Right lobe of liver (tissue), 6 donors: ENCODE measurements around the gene NPHP1. TPM values are rescaled to one million over a fixed set of nuclear protein-coding genes. Genes with fewer than 3 reads are reported as not detected.

ENCODE experiments used
- ATAC-seq, 4 donors: fragments of 200-7000 bp; cut with Tn5 transposase; one replicate each; pipeline ENCODE4 v1.9.1; 2020; ENCODE audit warnings: mild to moderate bottlenecking in 4 of 4, moderate library complexity in 4 of 4
- DNase-seq, 3 donors: peaks; one replicate each; pipeline ENCODE4 v3.0.0-alpha.2; 2020
- H3K27ac ChIP-seq, 3 donors: fragments of 200-600 bp; one replicate each; pipeline ENCODE4 v1.8.0; 2022
- H3K27me3 ChIP-seq, 2 donors: fragments of 200-600 bp; one replicate each; pipeline ENCODE4 v1.8.0; 2022
- H3K36me3 ChIP-seq, 4 donors: fragments of 200-600 bp; sonication (generic) in 1 of 4; one replicate each; pipeline versions ENCODE4 v1.5.1 to v1.8.0; 2017 to 2022; ENCODE audit warnings: control low read depth in 1 of 4
- H3K4me1 ChIP-seq, 4 donors: fragments of 200-600 bp; sonication (generic) in 1 of 4; one replicate each; pipeline versions ENCODE4 v1.5.1 to v1.8.0; 2017 to 2022; ENCODE audit warnings: control low read depth in 1 of 4
- H3K4me3 ChIP-seq, 3 donors: fragments of 200-600 bp; one replicate each; pipeline ENCODE4 v1.8.0; 2022
- H3K9me3 ChIP-seq, 4 donors: fragments of 200-600 bp; sonication (generic) in 1 of 4; one replicate each; pipeline versions ENCODE4 v1.5.1 to v1.8.0; 2017 to 2022; ENCODE audit warnings: control low read depth in 1 of 4
- POLR2A ChIP-seq: fragments of 450-650 bp; IDR thresholded peaks from one replicate; pipeline ENCODE4 v1.6.1; 2017; ENCODE audit warnings: antibody characterized with exemption, mild to moderate bottlenecking
- WGBS: methylation state at CpG from one replicate; pipeline ENCODE4 v1.1.6; 2018; ENCODE audit warnings: low coverage, low lambda C conversion rate; ENCODE audit not compliant: insufficient coverage; ENCODE audit errors: missing lambda C conversion rate; 5-methylcytosine and 5-hydroxymethylcytosine counted together
- intact Hi-C, 2 donors: fragments of 100-400 bp; cut with DNase I; formaldehyde crosslinking; loops; one replicate each; pipeline versions ENCODE4 v1.11.2 to v1.14.1; 2022
- total RNA-seq, 6 experiments: library from RNA; depleted of rRNA in 2 of 6; stranded (reverse); fragments of >200 nt in 2 of 6; fragmentation: NEBNext Ultra II Directional in 3 of 6; extraction: Animal tissue kit (Norgen Biotek cat#: 25700) in 3 of 6; gene quantifications; one replicate each; pipeline versions ENCODE4 v1.1.0 to v1.2.4, GENCODE V29; 2016 to 2023
- TF ChIP-seq, protein P1 (sequence below), 4 donors: fragments of 200-600 bp in 3 of 4; fragments of 450-650 bp in 1 of 4; IDR thresholded peaks; one replicate each; pipeline versions ENCODE4 v1.5.1 to v1.8.0; 2016 to 2022; ENCODE audit warnings: antibody characterized with exemption in 4 of 4, mild to moderate bottlenecking in 2 of 4
- donor health status: DM: no; HTN: yes; CAD: no.
- donor health status: DM: no; HTN: no; CAD: no.
- donor health status: DM: no; HTN: no; CAD: no.
- donor health status: DM: no; HTN: yes; CAD: no.
- donor health status: DM: no; HTN: yes; CAD: no.

Gene NPHP1
- total RNA-seq, 6 experiments from 2014 or later = 0.06 to 1.9 (median 0.65) TPM

DNA sequence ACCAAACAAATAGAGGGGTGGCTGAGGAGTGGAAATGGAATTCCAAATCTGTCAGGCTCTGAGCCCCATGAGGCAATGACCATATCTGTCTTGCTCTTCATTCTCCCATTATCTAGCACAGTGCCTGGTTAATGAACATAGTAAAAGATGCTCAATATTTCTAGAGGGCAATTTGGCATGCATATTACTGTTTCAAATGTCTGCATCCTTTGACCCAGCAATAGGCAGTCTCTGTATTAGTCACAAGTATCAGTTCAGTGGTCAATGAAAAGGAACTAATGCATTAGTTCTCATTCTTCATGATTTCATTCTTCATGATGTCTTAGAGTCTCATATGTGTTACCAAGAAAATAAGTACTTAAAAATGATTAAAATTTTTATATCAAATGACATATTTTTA lies 60.8 kb downstream of the NPHP1 start:
- Histone ChIP-seq H3K27me3 (no peaks in the 10 kb centered on the region), H3K4me3 (no peak overlapping the region), H3K36me3 (no peaks in the 10 kb centered on the region), H3K27ac (no peak overlapping the region), H3K4me1 (no peaks in the 10 kb centered on the region), H3K9me3 (no peaks in the 10 kb centered on the region)
- DNase-seq (no peak), ATAC-seq (no peak)
- TF ChIP-seq POLR2A = no peak
- TF ChIP-seq, protein P1, sequence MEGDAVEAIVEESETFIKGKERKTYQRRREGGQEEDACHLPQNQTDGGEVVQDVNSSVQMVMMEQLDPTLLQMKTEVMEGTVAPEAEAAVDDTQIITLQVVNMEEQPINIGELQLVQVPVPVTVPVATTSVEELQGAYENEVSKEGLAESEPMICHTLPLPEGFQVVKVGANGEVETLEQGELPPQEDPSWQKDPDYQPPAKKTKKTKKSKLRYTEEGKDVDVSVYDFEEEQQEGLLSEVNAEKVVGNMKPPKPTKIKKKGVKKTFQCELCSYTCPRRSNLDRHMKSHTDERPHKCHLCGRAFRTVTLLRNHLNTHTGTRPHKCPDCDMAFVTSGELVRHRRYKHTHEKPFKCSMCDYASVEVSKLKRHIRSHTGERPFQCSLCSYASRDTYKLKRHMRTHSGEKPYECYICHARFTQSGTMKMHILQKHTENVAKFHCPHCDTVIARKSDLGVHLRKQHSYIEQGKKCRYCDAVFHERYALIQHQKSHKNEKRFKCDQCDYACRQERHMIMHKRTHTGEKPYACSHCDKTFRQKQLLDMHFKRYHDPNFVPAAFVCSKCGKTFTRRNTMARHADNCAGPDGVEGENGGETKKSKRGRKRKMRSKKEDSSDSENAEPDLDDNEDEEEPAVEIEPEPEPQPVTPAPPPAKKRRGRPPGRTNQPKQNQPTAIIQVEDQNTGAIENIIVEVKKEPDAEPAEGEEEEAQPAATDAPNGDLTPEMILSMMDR (IDR thresholded peaks at IDR 0.05) = no peak
- intact Hi-C loops = no loop called here

DNA sequence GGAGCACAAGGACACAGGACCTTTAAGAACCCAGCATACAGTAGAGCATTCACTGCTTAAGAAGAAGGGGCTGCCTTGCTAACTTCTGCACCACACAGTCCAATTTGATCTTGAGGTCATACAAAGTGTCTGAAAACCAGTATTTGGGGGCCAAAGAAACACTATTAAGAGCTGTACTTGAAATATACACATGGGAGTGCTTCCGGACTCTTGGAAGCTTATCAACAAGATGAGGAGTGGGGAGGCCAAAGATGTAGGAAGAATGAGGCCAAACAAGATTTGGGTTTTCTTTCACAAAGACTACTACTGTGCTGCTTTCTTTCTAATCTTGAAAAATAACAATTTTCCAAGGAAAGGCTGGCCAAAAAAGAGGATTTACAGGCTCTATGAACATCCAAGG lies 64.4 kb downstream of the NPHP1 start:
- Histone ChIP-seq H3K36me3 (no peaks in the 10 kb centered on the region), H3K27ac (no peak overlapping the region), H3K27me3 (no peaks in the 10 kb centered on the region), H3K9me3 (no peaks in the 10 kb centered on the region), H3K4me3 (no peak overlapping the region), H3K4me1 (no peaks in the 10 kb centered on the region)
- intact Hi-C loops = no loop called here
- DNase-seq = no peak
- 82% methylated on average over 1 of the region's 1 CpG for WGBS
- ATAC-seq = no peak
- TF ChIP-seq POLR2A = no peak
- TF ChIP-seq, protein P1 (IDR thresholded peaks at IDR 0.05) = no peak

DNA sequence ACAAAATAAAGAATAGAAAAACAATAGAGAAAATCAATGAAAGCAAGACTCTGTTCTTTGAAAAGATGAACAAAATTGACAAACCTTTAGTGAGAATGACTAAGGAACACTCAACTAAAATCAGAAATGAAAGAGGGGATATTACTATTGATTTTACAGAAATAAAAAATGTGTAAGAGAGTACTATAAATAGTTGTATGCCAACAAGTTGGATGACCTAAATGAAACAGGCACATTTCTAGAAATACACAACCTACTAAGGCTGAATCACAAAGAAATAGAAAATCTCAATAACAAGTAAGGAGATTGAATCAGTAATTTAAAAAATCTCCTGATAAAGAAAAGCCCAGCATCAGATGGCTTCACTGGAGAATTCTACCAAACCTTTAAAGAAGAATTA lies 70.8 kb downstream of the NPHP1 start:
- intact Hi-C loops = no loop called here
- Histone ChIP-seq H3K27me3 (no peaks in the 10 kb centered on the region), H3K9me3 (peaks cover 0 to 6% (median 0%) of the 10 kb centered on the region in 4 donors), H3K36me3 (no peaks in the 10 kb centered on the region), H3K4me1 (no peaks in the 10 kb centered on the region), H3K27ac (no peak overlapping the region), H3K4me3 (no peak overlapping the region)
- ATAC-seq (no peak), DNase-seq (no peak)
- TF ChIP-seq, protein P1 (IDR thresholded peaks at IDR 0.05) = no peak
- TF ChIP-seq POLR2A = no peak

DNA sequence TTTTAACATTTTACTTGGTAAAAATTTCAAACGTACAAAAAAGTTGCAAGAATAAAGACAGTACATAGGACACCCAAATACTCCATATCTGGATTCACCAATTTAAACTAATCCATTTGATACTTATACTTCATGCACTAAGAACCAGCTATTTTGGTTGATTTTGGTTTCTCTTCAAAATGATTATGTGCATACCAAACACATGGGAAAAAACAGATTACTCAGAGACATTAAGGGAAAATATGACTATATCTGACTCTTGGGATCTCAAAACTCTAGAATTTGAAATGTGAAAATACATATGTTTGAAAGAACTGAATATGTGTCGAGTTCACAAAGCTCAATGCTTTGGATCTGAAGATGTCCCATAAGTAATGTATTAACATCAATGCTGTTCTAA lies 73.6 kb downstream of the NPHP1 start:
- ATAC-seq = no peak

DNA sequence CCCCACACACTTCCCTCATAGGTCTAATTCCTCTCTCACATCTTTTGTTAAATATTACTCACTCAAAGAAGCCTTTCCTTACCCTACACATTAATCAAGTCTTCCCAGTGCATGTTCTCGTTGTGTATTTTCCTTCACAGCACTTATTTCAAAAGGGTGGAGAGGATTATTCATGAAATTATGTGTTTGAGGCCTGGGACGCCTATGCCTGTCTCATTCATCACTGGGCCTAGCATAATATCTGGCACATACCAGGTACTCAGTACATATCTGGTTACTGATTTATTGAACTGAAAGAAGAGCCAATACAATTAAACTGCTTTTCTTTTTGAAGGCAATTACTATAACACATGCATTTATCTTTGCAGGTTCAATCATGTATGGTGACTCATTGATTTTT lies 74.1 kb downstream of the NPHP1 start:
- 82% methylated on average over 2 of the region's 2 CpGs for WGBS
- peaks cover 0 to 6% (median 0%) of the 10 kb centered on the region in 4 donors for H3K9me3 ChIP-seq
- ATAC-seq (no peak), DNase-seq (no peak)
- H3K27ac ChIP-seq = no peak overlapping the region
- H3K36me3 ChIP-seq = no peaks in the 10 kb centered on the region
- H3K4me3 ChIP-seq = no peak overlapping the region
- intact Hi-C loops = no loop called here
- TF ChIP-seq POLR2A = no peak
- TF ChIP-seq, protein P1 (IDR thresholded peaks at IDR 0.05) = no peak
- H3K27me3 ChIP-seq = no peaks in the 10 kb centered on the region
- H3K4me1 ChIP-seq = no peaks in the 10 kb centered on the region

More for the DNA sequence above, 73.6 kb downstream of the NPHP1 start:
- intact Hi-C loops = no loop called here
- Histone ChIP-seq H3K4me1 (no peaks in the 10 kb centered on the region), H3K4me3 (no peak overlapping the region), H3K27me3 (no peaks in the 10 kb centered on the region), H3K27ac (no peak overlapping the region), H3K36me3 (no peaks in the 10 kb centered on the region), H3K9me3 (peaks cover 0 to 6% (median 0%) of the 10 kb centered on the region in 4 donors)
- no peak for TF ChIP-seq POLR2A
- TF ChIP-seq, protein P1 (IDR thresholded peaks at IDR 0.05) = no peak
- whole genome bisulfite sequencing = 65% methylated on average over 2 of the region's 2 CpGs
- no peak for DNase-seq
